ENCODE measurements around the gene FBLN1. TPM values are rescaled to one million over a fixed set of nuclear protein-coding genes. Genes with fewer than 3 reads are reported as not detected.

Gene FBLN1
- total RNA-seq, 1 donor from 2014 or later: not detected

DNA sequence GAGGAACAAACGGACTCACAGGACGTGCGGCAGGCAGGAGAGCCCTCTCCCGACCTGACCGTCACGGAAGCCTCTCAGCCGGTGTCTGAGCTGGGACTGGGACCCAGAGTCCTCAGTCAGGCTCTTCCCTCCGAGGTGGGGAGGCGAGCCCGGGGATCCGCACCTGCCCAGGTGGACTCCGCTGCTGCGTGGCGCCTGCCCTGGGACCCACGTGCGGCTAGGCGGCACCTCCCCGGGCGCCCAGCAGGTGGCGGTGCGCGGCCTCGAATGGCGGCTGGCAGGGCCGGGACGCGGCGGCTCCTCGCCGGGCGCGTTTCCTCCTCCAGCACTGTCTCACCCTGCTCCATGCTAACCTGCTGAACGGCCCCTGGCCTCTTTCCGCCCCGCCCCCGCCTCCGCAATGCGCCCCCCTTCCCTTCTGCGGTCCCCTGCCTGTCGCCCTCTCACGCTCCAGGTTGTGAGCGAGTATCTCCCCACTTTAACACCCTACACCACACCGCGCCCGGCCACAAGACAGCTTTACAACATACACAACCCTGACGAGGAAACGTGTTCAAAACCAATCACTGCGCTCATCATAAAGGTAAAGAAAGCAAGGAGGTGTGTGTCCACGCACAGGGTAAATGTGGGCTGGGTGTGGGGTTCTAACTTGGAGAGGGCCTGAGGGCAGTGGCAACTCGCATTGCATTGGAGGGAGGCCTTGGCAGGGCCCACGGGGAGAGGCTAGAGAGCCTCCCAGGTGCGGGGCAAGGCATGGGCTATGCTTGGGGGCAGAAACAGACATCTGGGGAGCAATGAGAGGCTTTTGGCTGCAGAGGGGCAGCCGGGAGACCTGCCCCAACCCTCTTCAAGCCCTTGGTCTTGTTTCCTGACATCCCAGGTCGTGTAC is 143.1 kb downstream of the FBLN1 start:
- Mint-ChIP-seq H3K4me3 (no peak overlapping the region), H3K27me3 (peaks cover 46% of the 10 kb centered on the region), H3K4me1 (peaks cover 2% of the 10 kb centered on the region), H3K9me3 (no peaks in the 10 kb centered on the region), H3K36me3 (ENCODE audit: low read depth) (no peaks in the 10 kb centered on the region), H3K27ac (no peak overlapping the region)
- ATAC-seq (ENCODE audit: low read depth): peak; percentile 97
- CTCF ChIA-PET: interaction anchor here (1.2 to 1.3 kb wide), 2 partner anchors 218 to 471 kb away, joined by 3 to 4 read pairs; no protein-coding TSS in a partner anchor
- TF ChIP-seq, protein P1, sequence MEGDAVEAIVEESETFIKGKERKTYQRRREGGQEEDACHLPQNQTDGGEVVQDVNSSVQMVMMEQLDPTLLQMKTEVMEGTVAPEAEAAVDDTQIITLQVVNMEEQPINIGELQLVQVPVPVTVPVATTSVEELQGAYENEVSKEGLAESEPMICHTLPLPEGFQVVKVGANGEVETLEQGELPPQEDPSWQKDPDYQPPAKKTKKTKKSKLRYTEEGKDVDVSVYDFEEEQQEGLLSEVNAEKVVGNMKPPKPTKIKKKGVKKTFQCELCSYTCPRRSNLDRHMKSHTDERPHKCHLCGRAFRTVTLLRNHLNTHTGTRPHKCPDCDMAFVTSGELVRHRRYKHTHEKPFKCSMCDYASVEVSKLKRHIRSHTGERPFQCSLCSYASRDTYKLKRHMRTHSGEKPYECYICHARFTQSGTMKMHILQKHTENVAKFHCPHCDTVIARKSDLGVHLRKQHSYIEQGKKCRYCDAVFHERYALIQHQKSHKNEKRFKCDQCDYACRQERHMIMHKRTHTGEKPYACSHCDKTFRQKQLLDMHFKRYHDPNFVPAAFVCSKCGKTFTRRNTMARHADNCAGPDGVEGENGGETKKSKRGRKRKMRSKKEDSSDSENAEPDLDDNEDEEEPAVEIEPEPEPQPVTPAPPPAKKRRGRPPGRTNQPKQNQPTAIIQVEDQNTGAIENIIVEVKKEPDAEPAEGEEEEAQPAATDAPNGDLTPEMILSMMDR (IDR thresholded peaks at IDR 0.05): peak; percentile 44
- peak; percentile 80 for DNase-seq
- POLR2A ChIA-PET: no interaction called here
- intact Hi-C loops (cut with micrococcal nuclease): loop anchor here (1.0 to 5.0 kb wide), 4 partner anchors 67 to 472 kb away; no protein-coding TSS in a partner anchor

DNA sequence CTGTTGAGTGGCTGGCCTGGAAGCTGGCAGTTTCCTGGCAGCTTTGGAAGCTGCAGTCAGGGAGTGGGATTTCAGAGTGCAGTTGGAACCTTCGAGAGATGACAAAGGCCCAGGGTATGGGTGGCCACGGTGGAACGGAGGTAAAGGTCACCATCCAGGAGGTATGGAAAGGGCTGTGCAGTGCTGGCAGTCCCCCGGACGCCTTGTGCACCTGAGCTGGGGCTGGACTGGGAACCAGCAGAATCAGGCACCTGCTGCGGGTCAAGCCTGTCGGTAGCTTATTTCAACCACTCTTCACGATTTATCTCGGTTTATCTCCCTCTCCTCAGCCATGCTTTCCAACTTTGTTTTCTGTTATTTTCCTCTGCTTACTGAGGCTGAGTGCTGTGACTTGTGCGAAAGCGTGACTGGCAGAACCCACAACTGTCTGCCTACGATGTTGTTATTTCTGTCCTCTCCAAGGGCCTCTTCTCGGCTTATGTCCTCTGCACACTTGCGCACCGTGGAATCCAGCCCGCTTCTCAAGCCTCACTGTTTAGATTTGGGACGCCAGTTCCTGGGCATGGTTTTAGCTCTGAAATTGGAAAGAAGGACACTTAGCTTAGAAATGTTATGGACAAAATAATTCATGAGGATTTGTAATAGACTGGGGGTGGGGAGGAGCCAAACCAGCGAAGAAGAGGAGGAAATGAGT is 145.0 kb downstream of the FBLN1 start:
- Mint-ChIP-seq H3K4me1 (peaks cover 2% of the 10 kb centered on the region), H3K36me3 (ENCODE audit: low read depth) (no peaks in the 10 kb centered on the region), H3K9me3 (no peaks in the 10 kb centered on the region), H3K27me3 (peaks cover 40% of the 10 kb centered on the region), H3K4me3 (no peak overlapping the region), H3K27ac (no peak overlapping the region)
- DNase-seq: no peak
- no peak for ATAC-seq (ENCODE audit: low read depth)
- POLR2A ChIA-PET: no interaction called here
- TF ChIP-seq, protein P1 (IDR thresholded peaks at IDR 0.05): no peak
- CTCF ChIA-PET: interaction anchor here (0.9 to 1.1 kb wide), 2 partner anchors 8 to 219 kb away, joined by 3 to 4 read pairs; no protein-coding TSS in a partner anchor
- intact Hi-C loops (cut with micrococcal nuclease): loop anchor here (2.0 to 5.0 kb wide), 2 partner anchors 69 to 470 kb away; no protein-coding TSS in a partner anchor

DNA sequence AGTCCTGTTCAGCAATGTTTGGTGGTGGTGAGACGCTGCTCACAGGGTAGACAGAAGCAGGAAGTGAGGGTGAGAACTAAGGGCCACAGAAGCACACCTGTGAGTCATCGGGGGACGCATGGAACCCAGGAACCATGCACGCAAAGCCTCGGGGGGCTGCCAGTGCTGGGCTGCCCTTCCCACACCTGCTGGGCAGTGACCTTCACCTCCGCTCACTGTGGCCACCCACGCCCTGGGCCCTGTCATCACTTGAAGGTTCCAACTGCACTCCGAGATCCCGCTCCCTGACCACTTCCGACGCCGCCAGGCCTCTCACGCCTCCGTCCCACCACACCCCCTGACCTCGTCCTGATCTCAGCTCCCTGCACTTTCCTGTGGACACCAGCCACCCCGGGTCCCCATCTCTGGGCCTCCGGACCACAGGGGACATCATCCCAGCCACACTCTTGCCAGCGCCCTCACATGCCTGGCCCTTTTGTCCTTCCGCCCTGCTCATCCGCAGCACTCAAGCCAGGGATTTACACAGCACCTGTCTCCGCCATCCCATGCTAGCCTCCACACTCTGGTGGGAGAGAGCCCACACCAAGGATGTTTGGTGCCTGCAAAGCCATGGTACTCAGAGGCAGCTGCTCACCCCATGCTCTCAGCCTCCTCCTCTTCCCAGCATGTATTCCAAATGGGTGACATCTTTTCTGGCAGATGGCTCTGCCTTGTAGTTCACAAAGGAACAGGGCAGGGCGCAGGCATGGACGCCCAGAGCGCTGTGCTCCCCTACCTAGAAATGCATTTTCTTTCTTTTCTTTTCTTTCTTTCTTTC is 145.8 kb downstream of the FBLN1 start:
- Mint-ChIP-seq H3K27ac (no peak overlapping the region), H3K4me1 (peaks cover 2% of the 10 kb centered on the region), H3K27me3 (peaks cover 46% of the 10 kb centered on the region), H3K36me3 (ENCODE audit: low read depth) (no peaks in the 10 kb centered on the region), H3K9me3 (no peaks in the 10 kb centered on the region), H3K4me3 (no peak overlapping the region)
- CTCF ChIA-PET: no interaction called here
- no peak for ATAC-seq (ENCODE audit: low read depth)
- TF ChIP-seq, protein P1 (IDR thresholded peaks at IDR 0.05): no peak
- intact Hi-C loops (cut with micrococcal nuclease): loop anchor here (5.0 kb wide), 1 partner anchor 469 kb away; no protein-coding TSS in a partner anchor
- no peak for DNase-seq
- POLR2A ChIA-PET: interaction anchor here (0.6 kb wide), 1 partner anchor 27 kb away, joined by 7 read pairs; no protein-coding TSS in a partner anchor

DNA sequence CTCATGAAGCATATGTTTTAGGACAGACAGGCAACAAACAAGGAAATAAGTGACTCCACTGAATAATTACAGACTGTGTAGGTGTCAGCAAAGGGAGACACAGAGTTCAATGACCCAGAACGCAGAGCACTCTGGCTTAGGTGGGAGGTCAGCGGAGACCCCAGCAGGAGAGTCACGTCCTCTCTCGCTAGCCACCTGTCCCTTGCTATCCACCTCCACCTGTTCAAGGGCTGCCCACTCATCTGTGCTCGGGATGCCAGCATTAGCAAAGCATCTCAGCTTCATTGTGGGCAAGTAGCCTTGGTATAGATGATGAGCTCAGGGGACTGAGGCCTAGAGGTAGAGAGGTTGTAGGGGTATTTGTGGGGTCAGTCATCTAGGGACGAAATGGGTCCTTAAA is 147.1 kb downstream of the FBLN1 start:
- TF ChIP-seq, protein P1 (IDR thresholded peaks at IDR 0.05): no peak
- Mint-ChIP-seq H3K9me3 (no peaks in the 10 kb centered on the region), H3K27ac (no peak overlapping the region), H3K27me3 (peaks cover 44% of the 10 kb centered on the region), H3K4me1 (peaks cover 2% of the 10 kb centered on the region), H3K36me3 (ENCODE audit: low read depth) (no peaks in the 10 kb centered on the region), H3K4me3 (no peak overlapping the region)
- DNase-seq: no peak
- no peak for ATAC-seq (ENCODE audit: low read depth)
- intact Hi-C loops (cut with micrococcal nuclease): loop anchor here (5.0 kb wide), 1 partner anchor 467 kb away; no protein-coding TSS in a partner anchor
- CTCF ChIA-PET: no interaction called here
- POLR2A ChIA-PET: no interaction called here

All from activated B cell treated with CpG ODN at 0.5 μM for 24 hours (primary cell).